Putamen (tissue), 1 donor: Measurements from ENCODE around the gene TRAF2.

ENCODE experiments used
- DNase-seq: peaks from one replicate; pipeline ENCODE4 v3.0.0-alpha.2; 2016; ENCODE audit warnings: low spot score

Gene TRAF2

GRCh38 chr9:136949817-136950655 is 63.7 kb downstream of the TRAF2 start:
- peak; percentile 93 for DNase-seq

GRCh38 chr9:136950656-136951276 is 64.5 kb downstream of the TRAF2 start:
- no peak for DNase-seq

- no peak for DNase-seq
Observed at GRCh38 chr9:136951541-136952320, 65.4 kb downstream of the TRAF2 start, which contains the start of gene LCN12. TSS of gene LCN12 (plus strand) at chr9:136952273. CDS start at chr9:136952328, 55 bp downstream.

- DNase-seq: no peak
Observed at GRCh38 chr9:136952321-136952850, 66.1 kb downstream of the TRAF2 start.

- no peak for DNase-seq
Observed at GRCh38 chr9:136952876-136953770, 66.8 kb downstream of the TRAF2 start.

GRCh38 chr9:136953771-136954269 is 67.5 kb downstream of the TRAF2 start:
- no peak for DNase-seq

GRCh38 chr9:136954270-136955083 is 68.2 kb downstream of the TRAF2 start:
- DNase-seq: no peak

- DNase-seq: no peak
Observed at GRCh38 chr9:136955202-136955942, 69.1 kb downstream of the TRAF2 start.

- DNase-seq: no peak
Observed at GRCh38 chr9:136955943-136956335, 69.6 kb downstream of the TRAF2 start.

- DNase-seq: no peak
Observed at GRCh38 chr9:136956604-136957003, 70.3 kb downstream of the TRAF2 start.

- DNase-seq: no peak
Observed at GRCh38 chr9:136957461-136957860, 71.1 kb downstream of the TRAF2 start.

GRCh38 chr9:136957901-136958300 is 71.6 kb downstream of the TRAF2 start:
- no peak for DNase-seq

- no peak for DNase-seq
Observed at GRCh38 chr9:136958473-136958872, 72.2 kb downstream of the TRAF2 start.

- DNase-seq: no peak
Observed at GRCh38 chr9:136958898-136959850, 72.9 kb downstream of the TRAF2 start.

- no peak for DNase-seq
Observed at GRCh38 chr9:136960212-136960937, 74.1 kb downstream of the TRAF2 start.

GRCh38 chr9:136960938-136961275 is 74.6 kb downstream of the TRAF2 start:
- no peak for DNase-seq

GRCh38 chr9:136961279-136962065 is 75.2 kb downstream of the TRAF2 start:
- no peak for DNase-seq
